HT1080 (cell line): Measurements from ENCODE around the gene RAB24. TPM values are rescaled to one million over a fixed set of nuclear protein-coding genes. Genes with fewer than 3 reads are reported as not detected.

Experiments
- total RNA-seq: library from RNA; depleted of rRNA; stranded (reverse); fragments of >200 nt; shearing (Covaris generic); gene quantifications from 2 replicates; pipeline ENCODE4 v1.2.3, GENCODE V29; 2014; rRNA removed

RAB24 gene
- total RNA-seq, 1 experiment from 2014 or later: 31.5 TPM

Other genes with a start within 250 kb of the RAB24 start
- 2.2 and 3.4 TPM in 2 replicates for gene FGFR4, start 216.8 kb downstream of the RAB24 start, total RNA-seq
- 14.3 and 18.3 TPM in 2 replicates for gene NSD1, start 169.9 kb downstream of the RAB24 start, total RNA-seq
- gene PRELID1, start 80 bp upstream of the RAB24 start, total RNA-seq: 633 and 661 TPM in 2 replicates
- 22.3 and 24.6 TPM in 2 replicates for gene MXD3, start 8.2 kb upstream of the RAB24 start, total RNA-seq
- gene LMAN2, start 47.9 kb upstream of the RAB24 start, total RNA-seq: 213 and 237 TPM in 2 replicates
- 27.7 and 29.8 TPM in 2 replicates for gene RGS14, start 54.2 kb upstream of the RAB24 start, total RNA-seq
- 0.10 and 0.34 TPM in 2 replicates for gene SLC34A1, start 80.7 kb upstream of the RAB24 start, total RNA-seq
- gene PFN3, start 96.9 kb upstream of the RAB24 start, total RNA-seq: not detected in 2 replicates
- 8.5 and 15.2 TPM in 2 replicates for gene F12, start 105.8 kb upstream of the RAB24 start, total RNA-seq
- gene GRK6, start 123.0 kb upstream of the RAB24 start, total RNA-seq: 42.3 and 46.2 TPM in 2 replicates
- gene PRR7, start 143.1 kb upstream of the RAB24 start, total RNA-seq: 34.3 and 43.4 TPM in 2 replicates
- gene DBN1, start 169.9 kb upstream of the RAB24 start, total RNA-seq: 108 and 118 TPM in 2 replicates
- 262 and 269 TPM in 2 replicates for gene PDLIM7, start 193.9 kb upstream of the RAB24 start, total RNA-seq
- 2.3 and 4.4 TPM in 2 replicates for gene DOK3, start 206.1 kb upstream of the RAB24 start, total RNA-seq
- gene DDX41, start 213.2 kb upstream of the RAB24 start, total RNA-seq: 131 and 135 TPM in 2 replicates